WTC11 (cell line): ENCODE results near the gene CDK8. TPM values are rescaled to one million over a fixed set of nuclear protein-coding genes. Genes with fewer than 3 reads are reported as not detected.

Experiments
- ATAC-seq: fragments of 200-7000 bp; cut with Tn5 transposase; 2 replicates; pipeline ENCODE4 v1.10.0; 2021; ENCODE audit warnings: mild to moderate bottlenecking, moderate library complexity
- CTCF ChIA-PET: fragments of 300-600 bp; sonication (Branson Sonifier 250); formaldehyde crosslinking; loops from one replicate; lab custom pipeline; 2021; ENCODE audit warnings: antibody characterized with exemption; lab: Charles Lee
- POLR2A ChIA-PET: fragments of 350-600 bp; sonication (Branson Sonifier 250); formaldehyde crosslinking; loops from one replicate; lab custom pipeline; 2021; ENCODE audit warnings: antibody characterized with exemption; lab: Charles Lee
- DNase-seq: peaks from one replicate; pipeline ENCODE4 v3.0.0; 2021; ENCODE audit warnings: low spot score
- H3K27ac Mint-ChIP-seq: 2 replicates; pipeline ENCODE4 v1.8.0; 2021; ENCODE audit warnings: mixed read lengths
- H3K27me3 Mint-ChIP-seq: 2 replicates; pipeline ENCODE4 v1.8.0; 2021; ENCODE audit warnings: low read depth, mild to moderate bottlenecking, moderate library complexity, mixed read lengths
- H3K36me3 Mint-ChIP-seq: 2 replicates; pipeline ENCODE4 v1.8.0; 2021; ENCODE audit warnings: mixed read lengths
- H3K4me1 Mint-ChIP-seq: 2 replicates; pipeline ENCODE4 v1.8.0; 2022; ENCODE audit warnings: mixed read lengths
- H3K4me3 Mint-ChIP-seq: 2 replicates; pipeline ENCODE4 v1.8.0; 2021; ENCODE audit warnings: mild to moderate bottlenecking, moderate library complexity, mixed read lengths
- H3K9me3 Mint-ChIP-seq: 2 replicates; pipeline ENCODE4 v1.8.0; 2021; ENCODE audit warnings: mixed read lengths
- FOXP1 ChIP-seq: sonication (generic); formaldehyde crosslinking; IDR thresholded peaks from 2 replicates; pipeline ENCODE4 v1.8.0; 2022; ENCODE audit warnings: missing genetic modification reagents, mild to moderate bottlenecking, moderate library complexity, borderline replicate concordance
- GRHL2 ChIP-seq: fragments of 250-450 bp; sonication (Bioruptor Pico); IDR thresholded peaks from 2 replicates; pipeline ENCODE4 v1.8.0; 2022; ENCODE audit warnings: mild to moderate bottlenecking, moderate library complexity; ENCODE audit not compliant: insufficient replicate concordance, severe bottlenecking
- GTF2I ChIP-seq: fragments of 250-450 bp; sonication (Bioruptor Pico); conservative IDR thresholded peaks from 2 replicates; pipeline ENCODE4 v1.4.0; 2021; ENCODE audit warnings: mild to moderate bottlenecking
- KAT7 ChIP-seq: sonication (generic); formaldehyde crosslinking; IDR thresholded peaks from 2 replicates; pipeline ENCODE4 v1.8.1; 2023; ENCODE audit warnings: missing genetic modification reagents, mild to moderate bottlenecking, borderline replicate concordance
- NFATC4 ChIP-seq: fragments of 250-450 bp; sonication (Bioruptor Pico); IDR thresholded peaks from 2 replicates; pipeline ENCODE4 v1.9.0; 2021; ENCODE audit warnings: mild to moderate bottlenecking
- RORB ChIP-seq: fragments of 250-450 bp; sonication (Bioruptor Pico); IDR thresholded peaks from 2 replicates; pipeline ENCODE4 v1.9.0; 2021; ENCODE audit warnings: mild to moderate bottlenecking
- SOX15 ChIP-seq: fragments of 250-450 bp; sonication (Bioruptor Pico); IDR thresholded peaks from 2 replicates; pipeline ENCODE4 v1.9.0; 2021; ENCODE audit warnings: mild to moderate bottlenecking
- ZNF317 ChIP-seq: sonication (generic); formaldehyde crosslinking; IDR thresholded peaks from 2 replicates; pipeline ENCODE4 v1.8.1; 2023; ENCODE audit warnings: low read depth, mild to moderate bottlenecking, moderate library complexity, missing genetic modification reagents, borderline replicate concordance
- ZNF396 ChIP-seq: fragments of 250-450 bp; sonication (Bioruptor Pico); IDR thresholded peaks from 2 replicates; pipeline ENCODE4 v1.8.0; 2021; ENCODE audit warnings: mild to moderate bottlenecking, moderate library complexity, borderline replicate concordance
- ZNF416 ChIP-seq: fragments of 250-450 bp; sonication (Bioruptor Pico); IDR thresholded peaks from 2 replicates; pipeline ENCODE4 v1.9.0; 2021; ENCODE audit warnings: mild to moderate bottlenecking, inconsistent platforms
- total RNA-seq: library from RNA; stranded (reverse); gene quantifications from 3 replicates; pipeline ENCODE4 v1.2.3, GENCODE V29; 2021
- TF ChIP-seq, protein P1 (sequence below): sonication (generic); formaldehyde crosslinking; IDR thresholded peaks from 2 replicates; pipeline ENCODE4 v1.8.0; 2022; ENCODE audit warnings: missing genetic modification reagents
- TF ChIP-seq, protein P2 (sequence below): sonication (generic); formaldehyde crosslinking; IDR thresholded peaks from 2 replicates; pipeline ENCODE4 v1.8.1; 2022; ENCODE audit warnings: mild to moderate bottlenecking, moderate library complexity, missing genetic modification reagents
- TF ChIP-seq, protein P3 (sequence below): sonication (generic); formaldehyde crosslinking; IDR thresholded peaks from 2 replicates; pipeline ENCODE4 v1.8.0; 2022; ENCODE audit warnings: mild to moderate bottlenecking, missing genetic modification reagents
- TF ChIP-seq, protein P4 (sequence below): sonication (generic); formaldehyde crosslinking; IDR thresholded peaks from 2 replicates; pipeline ENCODE4 v1.8.1; 2022; ENCODE audit warnings: mild to moderate bottlenecking, missing genetic modification reagents, moderate library complexity, borderline replicate concordance
- TF ChIP-seq, protein P5 (sequence below): sonication (generic); formaldehyde crosslinking; IDR thresholded peaks from 2 replicates; pipeline ENCODE4 v1.8.1; 2023; ENCODE audit warnings: mild to moderate bottlenecking, missing genetic modification reagents, moderate library complexity
- TF ChIP-seq, protein P6 (sequence below): sonication (generic); formaldehyde crosslinking; IDR thresholded peaks from 2 replicates; pipeline ENCODE4 v1.8.1; 2023; ENCODE audit warnings: mild to moderate bottlenecking, missing genetic modification reagents
- TF ChIP-seq, protein P7 (sequence below): sonication (generic); formaldehyde crosslinking; conservative IDR thresholded peaks from 2 replicates; pipeline ENCODE4 v1.8.1; 2022; ENCODE audit warnings: mild to moderate bottlenecking, missing genetic modification reagents
- TF ChIP-seq, protein P8 (sequence below): sonication (generic); formaldehyde crosslinking; IDR thresholded peaks from 2 replicates; pipeline ENCODE4 v1.8.1; 2022; ENCODE audit warnings: low read depth, missing genetic modification reagents, borderline replicate concordance
- TF ChIP-seq, protein P9 (sequence below): fragments of 250-450 bp; sonication (Bioruptor Pico); IDR thresholded peaks from 2 replicates; pipeline ENCODE4 v1.9.0; 2021; ENCODE audit warnings: moderate library complexity, mild to moderate bottlenecking, inconsistent platforms, borderline replicate concordance

Gene CDK8
- total RNA-seq, 1 experiment from 2014 or later, result 21.4 TPM

DNA sequence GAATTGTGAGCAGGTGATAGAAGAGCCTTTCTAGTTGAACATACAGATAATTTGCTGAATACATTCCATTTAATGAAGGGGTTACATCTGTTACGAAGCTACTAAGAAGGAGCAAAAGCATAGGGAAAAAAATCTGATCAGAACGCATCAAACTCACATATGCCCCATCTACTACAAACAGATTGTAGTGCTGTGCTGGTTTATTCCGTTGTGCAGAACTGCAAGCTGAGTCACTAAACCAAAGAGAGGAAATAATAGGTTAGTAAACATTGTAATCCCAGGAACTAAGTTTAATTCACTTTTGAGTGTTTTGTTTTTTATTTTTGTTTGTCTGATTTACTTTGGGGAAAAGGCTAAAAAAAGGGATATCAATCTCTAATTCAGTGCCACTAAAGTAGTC, 136.3 kb downstream of the CDK8 start:
- Mint-ChIP-seq H3K4me3 (no peak overlapping the region), H3K9me3 (no peaks in the 10 kb centered on the region), H3K36me3 (peaks cover 10% of the 10 kb centered on the region), H3K27ac (no peak overlapping the region), H3K27me3 (no peaks in the 10 kb centered on the region), H3K4me1 (no peaks in the 10 kb centered on the region)
- ChIA-PET CTCF (interaction anchor here (0.5 to 1.8 kb wide), 2 partner anchors 205 to 628 kb away, joined by 4 to 5 read pairs; no protein-coding TSS in a partner anchor), POLR2A (interaction anchor here (0.7 kb wide), 1 partner anchor 277 kb away, joined by 3 read pairs; no protein-coding TSS in a partner anchor)
- no peak for TF ChIP-seq GRHL2 (CRISPR knock-in tag)
- TF ChIP-seq ZNF396 (CRISPR knock-in tag), result no peak
- TF ChIP-seq GTF2I, result no peak
- TF ChIP-seq RORB (CRISPR knock-in tag), result no peak
- no peak for TF ChIP-seq FOXP1 (CRISPR knock-in tag)
- no peak for TF ChIP-seq NFATC4 (CRISPR knock-in tag)
- TF ChIP-seq SOX15 (CRISPR knock-in tag), result no peak
- no peak for TF ChIP-seq ZNF416 (CRISPR knock-in tag)
- TF ChIP-seq, protein P1, sequence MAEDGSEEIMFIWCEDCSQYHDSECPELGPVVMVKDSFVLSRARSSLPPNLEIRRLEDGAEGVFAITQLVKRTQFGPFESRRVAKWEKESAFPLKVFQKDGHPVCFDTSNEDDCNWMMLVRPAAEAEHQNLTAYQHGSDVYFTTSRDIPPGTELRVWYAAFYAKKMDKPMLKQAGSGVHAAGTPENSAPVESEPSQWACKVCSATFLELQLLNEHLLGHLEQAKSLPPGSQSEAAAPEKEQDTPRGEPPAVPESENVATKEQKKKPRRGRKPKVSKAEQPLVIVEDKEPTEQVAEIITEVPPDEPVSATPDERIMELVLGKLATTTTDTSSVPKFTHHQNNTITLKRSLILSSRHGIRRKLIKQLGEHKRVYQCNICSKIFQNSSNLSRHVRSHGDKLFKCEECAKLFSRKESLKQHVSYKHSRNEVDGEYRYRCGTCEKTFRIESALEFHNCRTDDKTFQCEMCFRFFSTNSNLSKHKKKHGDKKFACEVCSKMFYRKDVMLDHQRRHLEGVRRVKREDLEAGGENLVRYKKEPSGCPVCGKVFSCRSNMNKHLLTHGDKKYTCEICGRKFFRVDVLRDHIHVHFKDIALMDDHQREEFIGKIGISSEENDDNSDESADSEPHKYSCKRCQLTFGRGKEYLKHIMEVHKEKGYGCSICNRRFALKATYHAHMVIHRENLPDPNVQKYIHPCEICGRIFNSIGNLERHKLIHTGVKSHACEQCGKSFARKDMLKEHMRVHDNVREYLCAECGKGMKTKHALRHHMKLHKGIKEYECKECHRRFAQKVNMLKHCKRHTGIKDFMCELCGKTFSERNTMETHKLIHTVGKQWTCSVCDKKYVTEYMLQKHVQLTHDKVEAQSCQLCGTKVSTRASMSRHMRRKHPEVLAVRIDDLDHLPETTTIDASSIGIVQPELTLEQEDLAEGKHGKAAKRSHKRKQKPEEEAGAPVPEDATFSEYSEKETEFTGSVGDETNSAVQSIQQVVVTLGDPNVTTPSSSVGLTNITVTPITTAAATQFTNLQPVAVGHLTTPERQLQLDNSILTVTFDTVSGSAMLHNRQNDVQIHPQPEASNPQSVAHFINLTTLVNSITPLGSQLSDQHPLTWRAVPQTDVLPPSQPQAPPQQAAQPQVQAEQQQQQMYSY (CRISPR knock-in tag), result no peak
- TF ChIP-seq, protein P2, sequence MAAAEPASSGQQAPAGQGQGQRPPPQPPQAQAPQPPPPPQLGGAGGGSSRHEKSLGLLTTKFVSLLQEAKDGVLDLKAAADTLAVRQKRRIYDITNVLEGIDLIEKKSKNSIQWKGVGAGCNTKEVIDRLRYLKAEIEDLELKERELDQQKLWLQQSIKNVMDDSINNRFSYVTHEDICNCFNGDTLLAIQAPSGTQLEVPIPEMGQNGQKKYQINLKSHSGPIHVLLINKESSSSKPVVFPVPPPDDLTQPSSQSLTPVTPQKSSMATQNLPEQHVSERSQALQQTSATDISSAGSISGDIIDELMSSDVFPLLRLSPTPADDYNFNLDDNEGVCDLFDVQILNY (CRISPR knock-in tag), result no peak
- TF ChIP-seq, protein P3, sequence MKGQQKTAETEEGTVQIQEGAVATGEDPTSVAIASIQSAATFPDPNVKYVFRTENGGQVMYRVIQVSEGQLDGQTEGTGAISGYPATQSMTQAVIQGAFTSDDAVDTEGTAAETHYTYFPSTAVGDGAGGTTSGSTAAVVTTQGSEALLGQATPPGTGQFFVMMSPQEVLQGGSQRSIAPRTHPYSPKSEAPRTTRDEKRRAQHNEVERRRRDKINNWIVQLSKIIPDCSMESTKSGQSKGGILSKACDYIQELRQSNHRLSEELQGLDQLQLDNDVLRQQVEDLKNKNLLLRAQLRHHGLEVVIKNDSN (CRISPR knock-in tag), result no peak
- TF ChIP-seq, protein P4, sequence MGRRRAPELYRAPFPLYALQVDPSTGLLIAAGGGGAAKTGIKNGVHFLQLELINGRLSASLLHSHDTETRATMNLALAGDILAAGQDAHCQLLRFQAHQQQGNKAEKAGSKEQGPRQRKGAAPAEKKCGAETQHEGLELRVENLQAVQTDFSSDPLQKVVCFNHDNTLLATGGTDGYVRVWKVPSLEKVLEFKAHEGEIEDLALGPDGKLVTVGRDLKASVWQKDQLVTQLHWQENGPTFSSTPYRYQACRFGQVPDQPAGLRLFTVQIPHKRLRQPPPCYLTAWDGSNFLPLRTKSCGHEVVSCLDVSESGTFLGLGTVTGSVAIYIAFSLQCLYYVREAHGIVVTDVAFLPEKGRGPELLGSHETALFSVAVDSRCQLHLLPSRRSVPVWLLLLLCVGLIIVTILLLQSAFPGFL, result no peak
- no peak for TF ChIP-seq KAT7
- no peak for TF ChIP-seq ZNF317 (CRISPR knock-in tag)
- TF ChIP-seq, protein P5, sequence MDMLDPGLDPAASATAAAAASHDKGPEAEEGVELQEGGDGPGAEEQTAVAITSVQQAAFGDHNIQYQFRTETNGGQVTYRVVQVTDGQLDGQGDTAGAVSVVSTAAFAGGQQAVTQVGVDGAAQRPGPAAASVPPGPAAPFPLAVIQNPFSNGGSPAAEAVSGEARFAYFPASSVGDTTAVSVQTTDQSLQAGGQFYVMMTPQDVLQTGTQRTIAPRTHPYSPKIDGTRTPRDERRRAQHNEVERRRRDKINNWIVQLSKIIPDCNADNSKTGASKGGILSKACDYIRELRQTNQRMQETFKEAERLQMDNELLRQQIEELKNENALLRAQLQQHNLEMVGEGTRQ, result no peak
- TF ChIP-seq, protein P6, sequence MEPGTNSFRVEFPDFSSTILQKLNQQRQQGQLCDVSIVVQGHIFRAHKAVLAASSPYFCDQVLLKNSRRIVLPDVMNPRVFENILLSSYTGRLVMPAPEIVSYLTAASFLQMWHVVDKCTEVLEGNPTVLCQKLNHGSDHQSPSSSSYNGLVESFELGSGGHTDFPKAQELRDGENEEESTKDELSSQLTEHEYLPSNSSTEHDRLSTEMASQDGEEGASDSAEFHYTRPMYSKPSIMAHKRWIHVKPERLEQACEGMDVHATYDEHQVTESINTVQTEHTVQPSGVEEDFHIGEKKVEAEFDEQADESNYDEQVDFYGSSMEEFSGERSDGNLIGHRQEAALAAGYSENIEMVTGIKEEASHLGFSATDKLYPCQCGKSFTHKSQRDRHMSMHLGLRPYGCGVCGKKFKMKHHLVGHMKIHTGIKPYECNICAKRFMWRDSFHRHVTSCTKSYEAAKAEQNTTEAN (CRISPR knock-in tag), result no peak
- TF ChIP-seq, protein P7, sequence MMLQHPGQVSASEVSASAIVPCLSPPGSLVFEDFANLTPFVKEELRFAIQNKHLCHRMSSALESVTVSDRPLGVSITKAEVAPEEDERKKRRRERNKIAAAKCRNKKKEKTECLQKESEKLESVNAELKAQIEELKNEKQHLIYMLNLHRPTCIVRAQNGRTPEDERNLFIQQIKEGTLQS (CRISPR knock-in tag), result no peak
- TF ChIP-seq, protein P8, sequence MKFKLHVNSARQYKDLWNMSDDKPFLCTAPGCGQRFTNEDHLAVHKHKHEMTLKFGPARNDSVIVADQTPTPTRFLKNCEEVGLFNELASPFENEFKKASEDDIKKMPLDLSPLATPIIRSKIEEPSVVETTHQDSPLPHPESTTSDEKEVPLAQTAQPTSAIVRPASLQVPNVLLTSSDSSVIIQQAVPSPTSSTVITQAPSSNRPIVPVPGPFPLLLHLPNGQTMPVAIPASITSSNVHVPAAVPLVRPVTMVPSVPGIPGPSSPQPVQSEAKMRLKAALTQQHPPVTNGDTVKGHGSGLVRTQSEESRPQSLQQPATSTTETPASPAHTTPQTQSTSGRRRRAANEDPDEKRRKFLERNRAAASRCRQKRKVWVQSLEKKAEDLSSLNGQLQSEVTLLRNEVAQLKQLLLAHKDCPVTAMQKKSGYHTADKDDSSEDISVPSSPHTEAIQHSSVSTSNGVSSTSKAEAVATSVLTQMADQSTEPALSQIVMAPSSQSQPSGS (CRISPR knock-in tag), result no peak
- TF ChIP-seq, protein P9, sequence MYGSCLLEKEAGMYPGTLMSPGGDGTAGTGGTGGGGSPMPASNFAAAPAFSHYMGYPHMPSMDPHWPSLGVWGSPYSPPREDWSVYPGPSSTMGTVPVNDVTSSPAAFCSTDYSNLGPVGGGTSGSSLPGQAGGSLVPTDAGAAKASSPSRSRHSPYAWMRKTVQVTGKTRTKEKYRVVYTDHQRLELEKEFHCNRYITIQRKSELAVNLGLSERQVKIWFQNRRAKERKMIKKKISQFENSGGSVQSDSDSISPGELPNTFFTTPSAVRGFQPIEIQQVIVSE (CRISPR knock-in tag), result no peak
- ATAC-seq (no peak), DNase-seq (no peak)
